IPS-20b (cell line): Measurements from ENCODE around the gene FLOT1.

Source experiments
- H3K27ac ChIP-seq: one replicate; pipeline ENCODE4 v1.5.1; 2013; ENCODE audit warnings: low read length
- H3K27me3 ChIP-seq: 2 replicates; pipeline ENCODE4 v1.6.1; 2013; ENCODE audit warnings: mild to moderate bottlenecking, low read length, inconsistent platforms; ENCODE audit not compliant: insufficient read depth
- H3K36me3 ChIP-seq: 2 replicates; pipeline ENCODE4 v1.6.1; 2013; ENCODE audit warnings: low read depth, mild to moderate bottlenecking, inconsistent platforms, low read length, moderate library complexity; ENCODE audit not compliant: insufficient read depth
- H3K4me1 ChIP-seq: 2 replicates; pipeline ENCODE4 v1.6.1; 2013; ENCODE audit warnings: mild to moderate bottlenecking, control low read depth, inconsistent platforms, low read length, moderate library complexity; ENCODE audit not compliant: insufficient read depth
- H3K4me3 ChIP-seq: 2 replicates; pipeline ENCODE4 v1.5.1; 2013; ENCODE audit warnings: mild to moderate bottlenecking, low read length, inconsistent platforms
- H3K9ac ChIP-seq: 2 replicates; pipeline ENCODE4 v1.6.1; 2013; ENCODE audit warnings: low read depth, mild to moderate bottlenecking, inconsistent platforms, low read length, moderate library complexity
- H3K9me3 ChIP-seq: 2 replicates; pipeline ENCODE4 v1.6.1; 2013; ENCODE audit warnings: mild to moderate bottlenecking, low read depth, low read length, inconsistent platforms; ENCODE audit not compliant: insufficient read depth

Gene FLOT1

GRCh38 chr6:30678964-30679726 lies 63.3 kb downstream of the FLOT1 start:
- Histone ChIP-seq H3K36me3 (peaks cover 23% of the 10 kb centered on the region), H3K9ac (peak overlapping the region; percentile 67; the same call in 1 of the 2 replicates), H3K4me1 (peaks cover 26% of the 10 kb centered on the region; the same call in 1 of the 2 replicates), H3K9me3 (no peaks in the 10 kb centered on the region), H3K27me3 (no peaks in the 10 kb centered on the region), H3K4me3 (peak overlapping the region; percentile 54; the same call in 1 of the 2 replicates), H3K27ac (peak overlapping the region; percentile 39)
